Caco-2 (cell line): ENCODE data around the gene OR13C9. TPM values are rescaled to one million over a fixed set of nuclear protein-coding genes. Genes with fewer than 3 reads are reported as not detected.
"Not testable (repeated sequence)": the region's sequence is repeated elsewhere in the genome, so short reads cannot be mapped to it uniquely, and the experiment has no call there.

Source experiments
- BruUV-seq: library from RNA; stranded (reverse); fragments of 400-500 nt; replicated peaks from 2 replicates; lab custom pipeline; 2021; lab: Mats Ljungman, UMichigan
- CTCF ChIA-PET: fragments of 300-600 bp; sonication (Branson Sonifier 250); formaldehyde crosslinking; loops from one replicate; lab custom pipeline; 2022; ENCODE audit warnings: antibody characterized with exemption; lab: Charles Lee
- POLR2A ChIA-PET: fragments of 300-600 bp; sonication (Branson Sonifier 250); formaldehyde crosslinking; loops from one replicate; lab custom pipeline; 2022; ENCODE audit warnings: antibody characterized with exemption; lab: Charles Lee
- DNase-seq, 2 experiments: peaks; one replicate each; pipeline versions ENCODE4 v3.0.0 to v3.0.0-alpha.2; 2020 to 2022
- H3K27me3 ChIP-seq: replicated peaks from 2 replicates; pipeline ENCODE4 v1.6.0; 2011; ENCODE audit warnings: low read length; ENCODE audit not compliant: control insufficient read depth, insufficient read depth
- H3K36me3 ChIP-seq: 2 replicates; pipeline ENCODE4 v1.5.1; 2011; ENCODE audit warnings: low read length; ENCODE audit not compliant: control insufficient read depth, insufficient read depth
- H3K4me1 ChIP-seq: fragments of 250-450 bp; sonication (Bioruptor Pico); 2 replicates; pipeline ENCODE4 v1.5.1; 2020; ENCODE audit warnings: mild to moderate bottlenecking
- H3K4me3 ChIP-seq: 2 replicates; pipeline ENCODE4 v1.5.1; 2011; ENCODE audit warnings: low read depth, mild to moderate bottlenecking, control low read depth, low read length
- H3K9me3 ChIP-seq: fragments of 250-450 bp; sonication (Bioruptor Pico); 2 replicates; pipeline ENCODE4 v1.5.1; 2020; ENCODE audit warnings: mild to moderate bottlenecking, moderate library complexity
- H3K27ac Mint-ChIP-seq: one replicate; pipeline ENCODE4 v1.8.0; 2022; ENCODE audit warnings: mixed read lengths; ENCODE audit not compliant: unreplicated experiment
- H3K27me3 Mint-ChIP-seq: one replicate; pipeline ENCODE4 v1.8.0; 2022; ENCODE audit warnings: mixed read lengths; ENCODE audit not compliant: insufficient read depth, unreplicated experiment
- H3K36me3 Mint-ChIP-seq: one replicate; pipeline ENCODE4 v1.8.0; 2022; ENCODE audit warnings: mild to moderate bottlenecking, mixed read lengths; ENCODE audit not compliant: insufficient read depth, unreplicated experiment
- H3K4me1 Mint-ChIP-seq: one replicate; pipeline ENCODE4 v1.8.0; 2022; ENCODE audit warnings: low read depth, mixed read lengths; ENCODE audit not compliant: unreplicated experiment
- H3K4me3 Mint-ChIP-seq: one replicate; pipeline ENCODE4 v1.8.0; 2022; ENCODE audit warnings: mild to moderate bottlenecking, moderate library complexity, mixed read lengths; ENCODE audit not compliant: unreplicated experiment
- H3K9me3 Mint-ChIP-seq: one replicate; pipeline ENCODE4 v1.8.0; 2022; ENCODE audit warnings: mixed read lengths; ENCODE audit not compliant: unreplicated experiment
- CTCF ChIP-seq, 2 experiments: fragments of 200-600 bp in 1 of 2; IDR thresholded peaks; 1 replicate in 1 of 2; 2 replicates in 1 of 2; pipeline versions ENCODE4 v1.5.1 to v1.8.0; 2011 to 2022; ENCODE audit warnings: antibody characterized with exemption in 1 of 2, control low read depth in 1 of 2, inconsistent platforms in 1 of 2, low read depth in 1 of 2, low read length in 1 of 2, mild to moderate bottlenecking in 1 of 2, moderate library complexity in 1 of 2; ENCODE audit not compliant: insufficient read depth in 1 of 2, severe bottlenecking in 1 of 2, unreplicated experiment in 1 of 2
- intact Hi-C: fragments of 100-400 bp; cut with micrococcal nuclease; formaldehyde crosslinking; loops from one replicate; pipeline ENCODE4 v1.10.0; 2022; ENCODE audit not compliant: unreplicated experiment
- total RNA-seq: library from RNA; stranded (reverse); gene quantifications from 2 replicates; pipeline ENCODE4 v1.2.3, GENCODE V29; 2022

Gene OR13C9
- total RNA-seq, 1 experiment from 2014 or later: not detected

DNA sequence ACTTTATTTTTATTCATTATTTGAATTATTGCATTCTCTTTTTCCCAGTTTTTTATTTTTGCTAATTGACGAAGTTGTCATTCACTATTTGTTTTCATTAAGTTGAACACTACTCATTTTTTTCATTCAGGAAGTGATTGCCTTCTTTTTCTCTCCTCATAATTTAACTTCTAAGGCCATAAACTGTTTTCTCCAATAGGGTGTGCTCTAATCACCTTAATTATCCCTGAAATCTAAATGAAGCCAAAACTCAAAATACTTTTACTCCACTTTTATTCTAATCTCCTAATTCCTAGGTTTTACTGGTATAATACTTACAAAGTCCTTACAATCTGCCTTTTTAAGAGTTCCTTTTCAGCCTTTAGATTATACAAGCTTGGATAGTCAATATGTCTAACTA, 9.7 kb downstream of the OR13C9 start:
- Histone ChIP-seq H3K27me3 (no peaks in the 10 kb centered on the region), H3K4me1 (no peaks in the 10 kb centered on the region), H3K9me3 (no peaks in the 10 kb centered on the region), H3K4me3 (no peak overlapping the region), H3K36me3 (no peaks in the 10 kb centered on the region)
- intact Hi-C loops: loop anchor here (1.0 to 2.0 kb wide), 2 partner anchors 74 to 135 kb away; no protein-coding TSS in a partner anchor
- peak; percentile 13 to 21 for TF ChIP-seq CTCF (IDR thresholded peaks at IDR 0.05; ENCODE audit: insufficient read depth in 1 of 2, low read depth in 1 of 2, low read length in 1 of 2, severe bottlenecking in 1 of 2, unreplicated experiment in 1 of 2)
- POLR2A ChIA-PET: no interaction called here
- DNase-seq: no peak
- CTCF ChIA-PET: no interaction called here
- Mint-ChIP-seq H3K4me1 (no peaks in the 10 kb centered on the region), H3K27me3 (peaks cover 7% of the 10 kb centered on the region), H3K4me3 (no peak overlapping the region), H3K27ac (no peak overlapping the region), H3K9me3 (no peaks in the 10 kb centered on the region), H3K36me3 (no peaks in the 10 kb centered on the region)
- no TSS peak for BruUV-seq

- Mint-ChIP-seq H3K36me3 (no peaks in the 10 kb centered on the region), H3K4me1 (no peaks in the 10 kb centered on the region), H3K9me3 (no peaks in the 10 kb centered on the region)
Observed at GRCh38 chr9:104606152-104606551, 11.9 kb downstream of the OR13C9 start.

GRCh38 chr9:104605527-104605926, 12.5 kb downstream of the OR13C9 start, which contains the start of gene OR13C2:
Gene OR13C2, minus strand, starts transcription at chr9:104605627. Its CDS starts 0 bp downstream, at chr9:104605627.
- DNase-seq, H3K27me3 Mint-ChIP-seq, intact Hi-C loops, H3K9me3 ChIP-seq, CTCF ChIA-PET, H3K27ac Mint-ChIP-seq, H3K27me3 ChIP-seq, BruUV-seq, H3K36me3 Mint-ChIP-seq, H3K4me3 Mint-ChIP-seq, H3K9me3 Mint-ChIP-seq, H3K4me3 ChIP-seq, H3K36me3 ChIP-seq, H3K4me1 Mint-ChIP-seq, POLR2A ChIA-PET, H3K4me1 ChIP-seq: not testable (repeated sequence)

More at GRCh38 chr9:104606152-104606551, 11.9 kb downstream of the OR13C9 start:
- ChIA-PET CTCF (no interaction called here), POLR2A (no interaction called here)
- Mint-ChIP-seq H3K27ac (no peak overlapping the region), H3K4me3 (no peak overlapping the region), H3K27me3 (peaks cover 3% of the 10 kb centered on the region)
- Histone ChIP-seq H3K4me3 (no peak overlapping the region), H3K36me3 (no peaks in the 10 kb centered on the region), H3K9me3 (no peaks in the 10 kb centered on the region), H3K27me3 (no peaks in the 10 kb centered on the region), H3K4me1 (no peaks in the 10 kb centered on the region)
- intact Hi-C loops: no loop called here
- no peak for DNase-seq
- no peak for TF ChIP-seq CTCF (IDR thresholded peaks at IDR 0.05; ENCODE audit: insufficient read depth in 1 of 2, low read depth in 1 of 2, low read length in 1 of 2, severe bottlenecking in 1 of 2, unreplicated experiment in 1 of 2)
- BruUV-seq: no TSS peak

- TF ChIP-seq CTCF (IDR thresholded peaks at IDR 0.05; ENCODE audit: insufficient read depth in 1 of 2, low read depth in 1 of 2, low read length in 1 of 2, severe bottlenecking in 1 of 2, unreplicated experiment in 1 of 2): no peak
- Histone ChIP-seq H3K27me3 (no peaks in the 10 kb centered on the region), H3K4me3 (no peak overlapping the region), H3K36me3 (no peaks in the 10 kb centered on the region), H3K9me3 (no peaks in the 10 kb centered on the region), H3K4me1 (no peaks in the 10 kb centered on the region)
- no peaks in the 10 kb centered on the region for H3K36me3 Mint-ChIP-seq
- intact Hi-C loops: no loop called here
- CTCF ChIA-PET: no interaction called here
- H3K4me1 Mint-ChIP-seq: no peaks in the 10 kb centered on the region
- no peak for DNase-seq
- no peaks in the 10 kb centered on the region for H3K9me3 Mint-ChIP-seq
- BruUV-seq: no TSS peak
- POLR2A ChIA-PET: no interaction called here
- no peak overlapping the region for H3K27ac Mint-ChIP-seq
- H3K27me3 Mint-ChIP-seq: peaks cover 3% of the 10 kb centered on the region
- H3K4me3 Mint-ChIP-seq: no peak overlapping the region
Observed at GRCh38 chr9:104604801-104605200, 13.2 kb downstream of the OR13C9 start.

GRCh38 chr9:104599313-104599712, 18.7 kb downstream of the OR13C9 start, which contains the start of gene OR13C5:
Gene OR13C5, minus strand, starts transcription at chr9:104599413. Its CDS starts 0 bp downstream, at chr9:104599413.
- CTCF ChIA-PET, H3K4me3 Mint-ChIP-seq, H3K9me3 ChIP-seq, H3K36me3 Mint-ChIP-seq, H3K4me1 Mint-ChIP-seq, BruUV-seq, DNase-seq, H3K27me3 Mint-ChIP-seq, H3K27ac Mint-ChIP-seq, H3K36me3 ChIP-seq, H3K27me3 ChIP-seq, H3K9me3 Mint-ChIP-seq, intact Hi-C loops, H3K4me1 ChIP-seq, H3K4me3 ChIP-seq, POLR2A ChIA-PET: not testable (repeated sequence)
